GM12878 (cell line): ENCODE data around the gene OR6C65. TPM values are rescaled to one million over a fixed set of nuclear protein-coding genes. Genes with fewer than 3 reads are reported as not detected.

Experiments
- ATAC-seq: fragments of 200-7000 bp; cut with Tn5 transposase; 3 replicates; pipeline ENCODE4 v1.9.1; 2020; ENCODE audit warnings: mild to moderate bottlenecking, moderate library complexity
- BruUV-seq: library from RNA; stranded (reverse); fragments of 400-500 nt; replicated peaks from 2 replicates; lab custom pipeline; 2021; lab: Mats Ljungman, UMichigan
- CTCF ChIA-PET: fragments of 300-600 bp; sonication (Branson Sonifier 250); formaldehyde crosslinking; extraction: SDS; loops from one replicate; lab custom pipeline; 2021; ENCODE audit warnings: inconsistent platforms; lab: Yijun Ruan, JAX
- POLR2A ChIA-PET: fragments of 350-600 bp; formaldehyde crosslinking; extraction: SDS; loops from one replicate; lab custom pipeline; 2021; ENCODE audit warnings: inconsistent platforms; lab: Charles Lee
- RAD21 ChIA-PET: fragments of 300-600 bp; sonication (Branson Sonifier 250); formaldehyde crosslinking; loops from one replicate; lab custom pipeline; 2023; ENCODE audit warnings: antibody characterized with exemption; ENCODE audit not compliant: unreplicated experiment; lab: Charles Lee
- SMC1A ChIA-PET: fragments of 300-600 bp; sonication (Branson Sonifier 250); formaldehyde crosslinking; loops from one replicate; lab custom pipeline; 2023; ENCODE audit not compliant: unreplicated experiment, uncharacterized antibody; lab: Charles Lee
- DNase-seq: peaks from one replicate; pipeline ENCODE4 v3.0.0-alpha.2; 2011; ENCODE audit warnings: low read depth, low spot score
- FAIRE-seq: peaks from 3 replicates; lab custom pipeline; 2011; peaks lifted over from hg19 to GRCh38; lab: Jason Lieb, UNC
- H2AFZ ChIP-seq: 2 replicates; pipeline ENCODE4 v1.6.0; 2011; ENCODE audit warnings: low read depth, low read length, control low read depth; ENCODE audit not compliant: control insufficient read depth
- H3K27ac ChIP-seq: 2 replicates; pipeline ENCODE4 v1.5.1; 2011; ENCODE audit warnings: control low read depth; ENCODE audit not compliant: control insufficient read depth, insufficient read depth
- H3K27me3 ChIP-seq, 2 experiments: replicated peaks in 1 of 2; 2 replicates each; pipeline versions ENCODE4 v1.6.0 to v1.6.1; 2011; ENCODE audit warnings: low read length in 1 of 2; ENCODE audit not compliant: control insufficient read depth in 2 of 2, insufficient read depth in 2 of 2
- H3K36me3 ChIP-seq, 2 experiments: 2 replicates each; pipeline ENCODE4 v1.5.1; 2011; ENCODE audit warnings: low read length in 1 of 2; ENCODE audit not compliant: control insufficient read depth in 2 of 2, insufficient read depth in 2 of 2
- H3K4me1 ChIP-seq: 2 replicates; pipeline ENCODE4 v1.6.1; 2011; ENCODE audit warnings: mild to moderate bottlenecking, low read length, moderate library complexity, mixed read lengths; ENCODE audit not compliant: control insufficient read depth, insufficient read depth
- H3K4me2 ChIP-seq: 2 replicates; pipeline ENCODE4 v1.6.0; 2011; ENCODE audit warnings: control low read depth; ENCODE audit not compliant: control insufficient read depth, insufficient read depth
- H3K4me3 ChIP-seq: fragments of 200-600 bp; sonication (generic); 2 replicates; pipeline ENCODE4 v1.5.1; 2016
- H3K79me2 ChIP-seq: 2 replicates; pipeline ENCODE4 v1.6.0; 2011; ENCODE audit warnings: low read length; ENCODE audit not compliant: control insufficient read depth, insufficient read depth
- H3K9ac ChIP-seq: 2 replicates; pipeline ENCODE4 v1.8.0; 2011; ENCODE audit warnings: low read length, control low read depth, mixed read lengths; ENCODE audit not compliant: control insufficient read depth, insufficient read depth
- H3K9me3 ChIP-seq: replicated peaks from 3 replicates; pipeline ENCODE4 v1.5.1; 2011; ENCODE audit warnings: mild to moderate bottlenecking, low read length; ENCODE audit not compliant: control insufficient read depth, insufficient read depth
- H4K20me1 ChIP-seq: 2 replicates; pipeline ENCODE4 v1.6.0; 2011; ENCODE audit not compliant: control insufficient read depth, insufficient read depth
- HDGF ChIP-seq: fragments of 450-650 bp; IDR thresholded peaks from 2 replicates; pipeline ENCODE4 v1.6.1; 2016; ENCODE audit warnings: antibody characterized with exemption
- SMAD1 ChIP-seq: fragments of 450-650 bp; IDR thresholded peaks from 2 replicates; pipeline ENCODE4 v1.6.1; 2018; ENCODE audit warnings: mild to moderate bottlenecking, low read depth; ENCODE audit not compliant: partially characterized antibody
- TCF7 ChIP-seq: IDR thresholded peaks from 2 replicates; pipeline ENCODE4 v1.6.1; 2014; ENCODE audit warnings: antibody characterized with exemption, borderline replicate concordance
- WGBS: methylation state at CpG from one replicate; pipeline ENCODE4 v1.1.6; 2016; ENCODE audit warnings: low lambda C conversion rate; ENCODE audit not compliant: insufficient replicate concordance, insufficient coverage; ENCODE audit errors: missing lambda C conversion rate; 5-methylcytosine and 5-hydroxymethylcytosine counted together
- in situ Hi-C: fragments of 300-500 bp; cut with MboI; formaldehyde crosslinking; loops from 9 replicates; pipeline ENCODE4 v1.14.3; 2018; ENCODE audit warnings: mixed read lengths
- intact Hi-C: fragments of 100-400 bp; cut with micrococcal nuclease; formaldehyde crosslinking; loops from one replicate; pipeline ENCODE4 v1.14.2; 2022; ENCODE audit not compliant: unreplicated experiment
- polyA plus RNA-seq, 11 experiments: library from polyadenylated mRNA; depleted of rRNA in 4 of 11; unstranded in 6 of 11; stranded (reverse) in 5 of 11; fragments of >200 nt; fragmentation: Nextera tagmentation in 4 of 11; fragmentation: Illumina TruSeq in 1 of 11; extraction: Ambion mirVana in 4 of 11; extraction: Trizol in 1 of 11; gene quantifications; 1 replicate in 1 of 11; 2 replicates in 10 of 11; pipeline versions ENCODE4 v1.2.1 to v1.2.3, GENCODE V29; 2011 to 2016; ENCODE audit warnings: inconsistent platforms in 2 of 11, missing spikeins in 2 of 11, low read depth in 1 of 11
- total RNA-seq, 4 experiments: library from RNA; depleted of rRNA in 3 of 4; stranded (reverse); fragments of >200 nt in 3 of 4; fragmentation: Illumina TruSeq in 1 of 4; extraction: Trizol in 1 of 4; gene quantifications; 2 replicates each; pipeline versions ENCODE4 v1.2.1 to v1.2.3, GENCODE V29; 2013 to 2021
- TF ChIP-seq, protein P1 (sequence below): fragments of 450-650 bp; IDR thresholded peaks from 2 replicates; pipeline ENCODE4 v1.6.1; 2017; ENCODE audit warnings: mild to moderate bottlenecking, moderate library complexity

Gene OR6C65
- total and polyA plus RNA-seq, 10 of the 15 experiments (the other 5 are each of a cell fraction or from before 2014, with no cell fraction given): not detected

DNA sequence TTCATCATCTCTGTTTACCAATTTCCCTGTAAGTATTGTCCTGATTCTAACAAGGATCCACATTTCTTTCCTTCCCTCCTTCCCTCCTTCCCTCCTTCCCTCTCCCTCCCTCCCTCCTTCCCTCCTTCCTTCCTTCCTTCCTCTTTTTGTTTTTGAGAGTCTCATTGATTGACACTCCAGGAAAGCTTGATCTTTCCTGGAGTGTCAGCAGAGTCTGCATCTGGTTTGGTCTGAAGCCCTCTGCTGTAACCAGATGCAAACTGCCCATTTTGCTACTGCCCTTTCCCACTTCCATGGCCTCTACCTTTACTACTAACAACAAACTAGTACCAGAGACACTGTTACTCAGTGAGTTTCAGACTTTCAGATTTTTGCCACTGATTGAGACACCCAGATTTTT lies 14.4 kb upstream of the OR6C65 start (continued):
- TF ChIP-seq, protein P1, sequence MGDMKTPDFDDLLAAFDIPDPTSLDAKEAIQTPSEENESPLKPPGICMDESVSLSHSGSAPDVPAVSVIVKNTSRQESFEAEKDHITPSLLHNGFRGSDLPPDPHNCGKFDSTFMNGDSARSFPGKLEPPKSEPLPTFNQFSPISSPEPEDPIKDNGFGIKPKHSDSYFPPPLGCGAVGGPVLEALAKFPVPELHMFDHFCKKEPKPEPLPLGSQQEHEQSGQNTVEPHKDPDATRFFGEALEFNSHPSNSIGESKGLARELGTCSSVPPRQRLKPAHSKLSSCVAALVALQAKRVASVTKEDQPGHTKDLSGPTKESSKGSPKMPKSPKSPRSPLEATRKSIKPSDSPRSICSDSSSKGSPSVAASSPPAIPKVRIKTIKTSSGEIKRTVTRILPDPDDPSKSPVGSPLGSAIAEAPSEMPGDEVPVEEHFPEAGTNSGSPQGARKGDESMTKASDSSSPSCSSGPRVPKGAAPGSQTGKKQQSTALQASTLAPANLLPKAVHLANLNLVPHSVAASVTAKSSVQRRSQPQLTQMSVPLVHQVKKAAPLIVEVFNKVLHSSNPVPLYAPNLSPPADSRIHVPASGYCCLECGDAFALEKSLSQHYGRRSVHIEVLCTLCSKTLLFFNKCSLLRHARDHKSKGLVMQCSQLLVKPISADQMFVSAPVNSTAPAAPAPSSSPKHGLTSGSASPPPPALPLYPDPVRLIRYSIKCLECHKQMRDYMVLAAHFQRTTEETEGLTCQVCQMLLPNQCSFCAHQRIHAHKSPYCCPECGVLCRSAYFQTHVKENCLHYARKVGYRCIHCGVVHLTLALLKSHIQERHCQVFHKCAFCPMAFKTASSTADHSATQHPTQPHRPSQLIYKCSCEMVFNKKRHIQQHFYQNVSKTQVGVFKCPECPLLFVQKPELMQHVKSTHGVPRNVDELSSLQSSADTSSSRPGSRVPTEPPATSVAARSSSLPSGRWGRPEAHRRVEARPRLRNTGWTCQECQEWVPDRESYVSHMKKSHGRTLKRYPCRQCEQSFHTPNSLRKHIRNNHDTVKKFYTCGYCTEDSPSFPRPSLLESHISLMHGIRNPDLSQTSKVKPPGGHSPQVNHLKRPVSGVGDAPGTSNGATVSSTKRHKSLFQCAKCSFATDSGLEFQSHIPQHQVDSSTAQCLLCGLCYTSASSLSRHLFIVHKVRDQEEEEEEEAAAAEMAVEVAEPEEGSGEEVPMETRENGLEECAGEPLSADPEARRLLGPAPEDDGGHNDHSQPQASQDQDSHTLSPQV: no peak
- TF ChIP-seq HDGF: no peak

DNA sequence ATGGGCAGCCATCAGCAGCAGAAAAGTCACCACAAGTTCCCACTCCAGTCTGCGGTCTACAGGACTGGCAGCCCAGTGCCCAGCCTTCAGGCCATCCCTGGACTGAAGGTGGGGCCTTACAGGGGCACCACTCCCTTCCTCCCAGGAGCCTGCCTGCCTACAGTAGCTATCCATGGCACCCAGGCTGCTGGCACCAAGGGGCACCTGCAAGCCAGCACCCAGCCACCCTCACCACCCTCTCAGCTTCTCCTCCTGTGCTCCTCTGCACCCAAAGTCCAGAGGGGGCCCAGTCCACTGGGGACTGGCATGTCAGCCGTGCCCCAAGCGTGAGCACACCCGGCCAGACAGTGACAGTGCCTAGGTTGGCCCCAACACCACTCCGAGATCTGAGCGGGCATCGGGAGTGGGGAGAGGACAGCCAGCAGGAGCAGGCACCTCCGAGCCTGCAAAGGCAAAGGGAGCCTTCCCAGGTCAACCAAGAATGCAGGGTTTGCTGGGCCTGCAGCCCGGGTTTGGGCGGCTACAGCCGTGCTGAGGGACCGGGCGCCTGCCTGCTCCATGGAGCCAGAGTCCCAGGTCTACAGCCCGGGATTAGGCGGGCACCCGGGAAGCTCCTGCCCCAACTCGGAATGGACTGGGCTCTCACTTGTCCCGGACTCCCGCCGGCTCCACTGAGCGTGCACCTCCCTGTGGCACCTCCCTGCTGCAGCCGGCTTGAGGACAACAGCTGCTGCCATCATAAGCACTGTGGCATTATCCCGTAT lies 8.1 kb upstream of the OR6C65 start:
- no peak for ATAC-seq
- no peaks in the 10 kb centered on the region for H3K9me3 ChIP-seq
- H3K79me2 ChIP-seq: no peaks in the 10 kb centered on the region
- H2AFZ ChIP-seq: no peak overlapping the region
- H3K4me1 ChIP-seq: no peaks in the 10 kb centered on the region
- H3K9ac ChIP-seq: no peak overlapping the region
- in situ Hi-C loops: no loop called here
- no peak for TF ChIP-seq TCF7
- TF ChIP-seq SMAD1: no peak
- RAD21 ChIA-PET: no interaction called here
- CTCF ChIA-PET: no interaction called here
- intact Hi-C loops: no loop called here
- H3K36me3 ChIP-seq: no peaks in the 10 kb centered on the region
- 43% methylated on average over 23 of the region's 23 CpGs for WGBS
- H3K4me3 ChIP-seq: no peak overlapping the region
- no peaks in the 10 kb centered on the region for H3K27me3 ChIP-seq
- no peak overlapping the region for H3K4me2 ChIP-seq
- no peak for DNase-seq
- POLR2A ChIA-PET: no interaction called here
- no TSS peak for BruUV-seq
- SMC1A ChIA-PET: no interaction called here
- no peak overlapping the region for H3K27ac ChIP-seq
- H4K20me1 ChIP-seq: no peaks in the 10 kb centered on the region
- no peak for FAIRE-seq
